Panc1 (cell line): Measurements from ENCODE around the gene MIR17HG. TPM values are rescaled to one million over a fixed set of nuclear protein-coding genes. Genes with fewer than 3 reads are reported as not detected.

Source experiments
- ATAC-seq: fragments of 200-7000 bp; cut with Tn5 transposase; 2 replicates; pipeline ENCODE4 v1.9.1; 2020; ENCODE audit warnings: mild to moderate bottlenecking, moderate library complexity
- BruUV-seq: library from RNA; stranded (reverse); fragments of 400-500 nt; replicated peaks from 2 replicates; lab custom pipeline; 2021; lab: Mats Ljungman, UMichigan
- CTCF ChIA-PET: fragments of 300-600 bp; sonication (Branson Sonifier 250); formaldehyde crosslinking; loops from one replicate; lab custom pipeline; 2022; ENCODE audit warnings: antibody characterized with exemption; lab: Charles Lee
- POLR2A ChIA-PET: fragments of 300-600 bp; sonication (Branson Sonifier 250); formaldehyde crosslinking; loops from one replicate; lab custom pipeline; 2022; ENCODE audit warnings: antibody characterized with exemption; lab: Charles Lee
- DNase-seq: peaks from one replicate; pipeline ENCODE4 v3.0.0-alpha.2; 2010; ENCODE audit warnings: low read depth, low spot score
- H3K27ac ChIP-seq: 2 replicates; pipeline ENCODE4 v1.5.1; 2011; ENCODE audit warnings: mild to moderate bottlenecking, low read length, inconsistent platforms
- H3K27me3 ChIP-seq: fragments of 200-500 bp; sonication (Bioruptor generic); 2 replicates; pipeline ENCODE4 v1.6.0; 2014; ENCODE audit warnings: low read length, inconsistent platforms; ENCODE audit not compliant: control insufficient read depth, insufficient read depth
- H3K36me3 ChIP-seq: fragments of 200-500 bp; sonication (Bioruptor generic); 2 replicates; pipeline ENCODE4 v1.5.1; 2014; ENCODE audit warnings: inconsistent platforms, mild to moderate bottlenecking, low read length, moderate library complexity; ENCODE audit not compliant: control insufficient read depth, insufficient read depth
- H3K4me1 ChIP-seq: 2 replicates; pipeline ENCODE4 v1.5.1; 2011; ENCODE audit warnings: inconsistent platforms, mild to moderate bottlenecking, low read length, moderate library complexity; ENCODE audit not compliant: control insufficient read depth, insufficient read depth
- H3K4me3 ChIP-seq, 2 experiments: 2 replicates each; pipeline ENCODE4 v1.5.1; 2011 to 2012; ENCODE audit warnings: low read depth in 2 of 2, low read length in 2 of 2, mild to moderate bottlenecking in 2 of 2, inconsistent platforms in 1 of 2, moderate library complexity in 1 of 2
- H3K9me3 ChIP-seq: fragments of 200-500 bp; sonication (Bioruptor generic); 2 replicates; pipeline ENCODE4 v1.5.1; 2014; ENCODE audit warnings: low read depth, mild to moderate bottlenecking, inconsistent platforms, low read length, moderate library complexity; ENCODE audit not compliant: control insufficient read depth, insufficient read depth
- CTCF ChIP-seq: fragments of 450-650 bp; IDR thresholded peaks from 2 replicates; pipeline ENCODE4 v1.5.1; 2017; ENCODE audit warnings: mild to moderate bottlenecking
- POLR2AphosphoS5 ChIP-seq: IDR thresholded peaks from 2 replicates; pipeline ENCODE4 v1.6.1; 2012; ENCODE audit warnings: mild to moderate bottlenecking, low read depth, low read length, moderate library complexity
- REST ChIP-seq, 2 experiments: IDR thresholded peaks; 2 replicates each; pipeline ENCODE4 v1.6.1; 2011 to 2012; ENCODE audit warnings: low read depth in 2 of 2, control low read depth in 1 of 2, low read length in 1 of 2, mild to moderate bottlenecking in 1 of 2, moderate library complexity in 1 of 2; ENCODE audit not compliant: insufficient read depth in 1 of 2
- SIN3A ChIP-seq: IDR thresholded peaks from 2 replicates; pipeline ENCODE4 v1.6.1; 2012; ENCODE audit warnings: low read depth, mild to moderate bottlenecking, low read length, moderate library complexity, borderline replicate concordance; ENCODE audit not compliant: insufficient read depth
- TCF7L2 ChIP-seq: IDR thresholded peaks from 2 replicates; pipeline ENCODE4 v1.6.1; 2011; ENCODE audit warnings: mild to moderate bottlenecking, low read depth, low read length, inconsistent platforms
- in situ Hi-C: cut with HindIII; loops from 2 replicates; pipeline ENCODE4 v1.10.0; 2016; ENCODE audit warnings: low sequenced_read_pairs, low pct_unique_long_range_greater_than_20kb
- intact Hi-C: fragments of 100-400 bp; cut with micrococcal nuclease; formaldehyde crosslinking; loops from one replicate; pipeline ENCODE4 v1.10.0; 2022; ENCODE audit not compliant: unreplicated experiment
- total RNA-seq: library from RNA; stranded (reverse); gene quantifications from one replicate; pipeline ENCODE4 v1.2.1, GENCODE V29; 2021; ENCODE audit not compliant: unreplicated experiment

The MIR17HG gene
- total RNA-seq, 1 experiment from 2014 or later, result 3.1 TPM

GRCh38 chr13:91368676-91369440 is 21.4 kb downstream of the MIR17HG start:
- Histone ChIP-seq H3K27ac (no peak overlapping the region), H3K9me3 (no peaks in the 10 kb centered on the region), H3K4me3 (no peak overlapping the region), H3K4me1 (no peaks in the 10 kb centered on the region), H3K27me3 (no peaks in the 10 kb centered on the region), H3K36me3 (no peaks in the 10 kb centered on the region)
- in situ Hi-C loops (no loop called here), intact Hi-C loops (no loop called here)
- ChIA-PET POLR2A (no interaction called here), CTCF (no interaction called here)
- BruUV-seq, result no TSS peak
- ATAC-seq (no peak), DNase-seq (no peak)
- TF ChIP-seq TCF7L2 (no peak), CTCF (no peak), POLR2AphosphoS5 (no peak), SIN3A (no peak), REST (IDR thresholded peaks at IDR 0.05; ENCODE audit: insufficient read depth in 1 of 2, low read depth in 2 of 2, low read length in 1 of 2) (no peak)

GRCh38 chr13:91369441-91369831 is 21.9 kb downstream of the MIR17HG start:
- POLR2A ChIA-PET, result no interaction called here
- Histone ChIP-seq H3K4me3 (no peak overlapping the region), H3K27ac (no peak overlapping the region), H3K9me3 (no peaks in the 10 kb centered on the region), H3K27me3 (no peaks in the 10 kb centered on the region), H3K4me1 (no peaks in the 10 kb centered on the region), H3K36me3 (no peaks in the 10 kb centered on the region)
- CTCF ChIA-PET, result no interaction called here
- DNase-seq (no peak), ATAC-seq (no peak)
- no TSS peak for BruUV-seq
- TF ChIP-seq TCF7L2 (no peak), POLR2AphosphoS5 (no peak), REST (IDR thresholded peaks at IDR 0.05; ENCODE audit: insufficient read depth in 1 of 2, low read depth in 2 of 2, low read length in 1 of 2) (no peak), SIN3A (no peak), CTCF (no peak)
- intact Hi-C loops, result no loop called here
- in situ Hi-C loops, result no loop called here
